ENCODE measurements around the gene METTL6.

GRCh38 chr3:15399970-15400369, 27.4 kb downstream of the METTL6 start:
- TF ChIP-seq, protein P1, sequence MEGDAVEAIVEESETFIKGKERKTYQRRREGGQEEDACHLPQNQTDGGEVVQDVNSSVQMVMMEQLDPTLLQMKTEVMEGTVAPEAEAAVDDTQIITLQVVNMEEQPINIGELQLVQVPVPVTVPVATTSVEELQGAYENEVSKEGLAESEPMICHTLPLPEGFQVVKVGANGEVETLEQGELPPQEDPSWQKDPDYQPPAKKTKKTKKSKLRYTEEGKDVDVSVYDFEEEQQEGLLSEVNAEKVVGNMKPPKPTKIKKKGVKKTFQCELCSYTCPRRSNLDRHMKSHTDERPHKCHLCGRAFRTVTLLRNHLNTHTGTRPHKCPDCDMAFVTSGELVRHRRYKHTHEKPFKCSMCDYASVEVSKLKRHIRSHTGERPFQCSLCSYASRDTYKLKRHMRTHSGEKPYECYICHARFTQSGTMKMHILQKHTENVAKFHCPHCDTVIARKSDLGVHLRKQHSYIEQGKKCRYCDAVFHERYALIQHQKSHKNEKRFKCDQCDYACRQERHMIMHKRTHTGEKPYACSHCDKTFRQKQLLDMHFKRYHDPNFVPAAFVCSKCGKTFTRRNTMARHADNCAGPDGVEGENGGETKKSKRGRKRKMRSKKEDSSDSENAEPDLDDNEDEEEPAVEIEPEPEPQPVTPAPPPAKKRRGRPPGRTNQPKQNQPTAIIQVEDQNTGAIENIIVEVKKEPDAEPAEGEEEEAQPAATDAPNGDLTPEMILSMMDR (IDR thresholded peaks at IDR 0.05): no peak
- TF ChIP-seq POLR2A (IDR thresholded peaks at IDR 0.05): no peak

All from adrenal gland (tissue), 5 donors.